ENCODE measurements around the gene POU2F3. TPM values are rescaled to one million over a fixed set of nuclear protein-coding genes. Genes with fewer than 3 reads are reported as not detected.

The POU2F3 gene
- total RNA-seq, 1 donor from 2014 or later: 4.6 TPM

- H3K4me1 ChIP-seq: no peaks in the 10 kb centered on the region
These were observed 21.4 kb downstream of the POU2F3 start for GRCh38 chr11:120261321-120261720.

GRCh38 chr11:120261931-120262330 lies 22.0 kb downstream of the POU2F3 start:
- no peak for TF ChIP-seq CTCF (IDR thresholded peaks at IDR 0.05)
- Histone ChIP-seq H3K27ac (no peak overlapping the region), H3K4me3 (no peak overlapping the region), H3K36me3 (no peaks in the 10 kb centered on the region), H3K9me3 (no peaks in the 10 kb centered on the region), H3K4me1 (no peaks in the 10 kb centered on the region), H3K27me3 (ENCODE audit: low read depth) (peaks cover 19% of the 10 kb centered on the region)
- intact Hi-C loops (cut with DNase I): no loop called here
- ATAC-seq: no peak
- no peak for DNase-seq

More at GRCh38 chr11:120261321-120261720, 21.4 kb downstream of the POU2F3 start:
- H3K9me3 ChIP-seq: no peaks in the 10 kb centered on the region
- no peak for TF ChIP-seq CTCF (IDR thresholded peaks at IDR 0.05)
- no peak overlapping the region for H3K27ac ChIP-seq
- H3K27me3 ChIP-seq (ENCODE audit: low read depth): peaks cover 12% of the 10 kb centered on the region
- no peak overlapping the region for H3K4me3 ChIP-seq
- ATAC-seq: no peak
- no peaks in the 10 kb centered on the region for H3K36me3 ChIP-seq
- no peak for DNase-seq
- intact Hi-C loops (cut with DNase I): no loop called here

- Histone ChIP-seq H3K4me3 (no peak overlapping the region), H3K36me3 (no peaks in the 10 kb centered on the region), H3K27ac (no peak overlapping the region), H3K4me1 (no peaks in the 10 kb centered on the region), H3K27me3 (ENCODE audit: low read depth) (peaks cover 19% of the 10 kb centered on the region), H3K9me3 (no peaks in the 10 kb centered on the region)
- ATAC-seq (no peak), DNase-seq (no peak)
- no peak for TF ChIP-seq CTCF (IDR thresholded peaks at IDR 0.05)
- intact Hi-C loops (cut with DNase I): no loop called here
These were observed 27.4 kb downstream of the POU2F3 start for GRCh38 chr11:120267319-120267718.

GRCh38 chr11:120268686-120269085 lies 28.7 kb downstream of the POU2F3 start:
- DNase-seq (no peak), ATAC-seq (no peak)
- no peak overlapping the region for H3K4me3 ChIP-seq
- H3K9me3 ChIP-seq: no peaks in the 10 kb centered on the region
- H3K4me1 ChIP-seq: no peaks in the 10 kb centered on the region
- H3K36me3 ChIP-seq: no peaks in the 10 kb centered on the region
- H3K27ac ChIP-seq: no peak overlapping the region
- TF ChIP-seq CTCF (IDR thresholded peaks at IDR 0.05): no peak
- intact Hi-C loops (cut with DNase I): no loop called here
- peaks cover 19% of the 10 kb centered on the region for H3K27me3 ChIP-seq (ENCODE audit: low read depth)

GRCh38 chr11:120270386-120270785 lies 30.4 kb downstream of the POU2F3 start:
- ATAC-seq (no peak), DNase-seq (no peak)
- Histone ChIP-seq H3K36me3 (no peaks in the 10 kb centered on the region), H3K4me3 (no peak overlapping the region), H3K27ac (no peak overlapping the region), H3K9me3 (no peaks in the 10 kb centered on the region), H3K27me3 (ENCODE audit: low read depth) (peaks cover 19% of the 10 kb centered on the region), H3K4me1 (no peaks in the 10 kb centered on the region)
- no peak for TF ChIP-seq CTCF (IDR thresholded peaks at IDR 0.05)
- intact Hi-C loops (cut with DNase I): no loop called here

- Histone ChIP-seq H3K4me1 (no peaks in the 10 kb centered on the region), H3K4me3 (no peak overlapping the region), H3K27me3 (ENCODE audit: low read depth) (peaks cover 10% of the 10 kb centered on the region), H3K9me3 (no peaks in the 10 kb centered on the region), H3K27ac (no peak overlapping the region), H3K36me3 (no peaks in the 10 kb centered on the region)
- ATAC-seq (no peak), DNase-seq (no peak)
- intact Hi-C loops (cut with DNase I): no loop called here
- no peak for TF ChIP-seq CTCF (IDR thresholded peaks at IDR 0.05)
These were observed 31.7 kb downstream of the POU2F3 start for GRCh38 chr11:120271672-120272071.
